GM19438 (cell line): ENCODE results near the gene FBXO8.

ENCODE experiments used
- ATAC-seq: cut with Tn5 transposase; IDR thresholded peaks from one replicate; pipeline ENCODE4 v1.9.1; 2021; ENCODE audit warnings: low read depth; ENCODE audit not compliant: unreplicated experiment

FBXO8 gene

DNA sequence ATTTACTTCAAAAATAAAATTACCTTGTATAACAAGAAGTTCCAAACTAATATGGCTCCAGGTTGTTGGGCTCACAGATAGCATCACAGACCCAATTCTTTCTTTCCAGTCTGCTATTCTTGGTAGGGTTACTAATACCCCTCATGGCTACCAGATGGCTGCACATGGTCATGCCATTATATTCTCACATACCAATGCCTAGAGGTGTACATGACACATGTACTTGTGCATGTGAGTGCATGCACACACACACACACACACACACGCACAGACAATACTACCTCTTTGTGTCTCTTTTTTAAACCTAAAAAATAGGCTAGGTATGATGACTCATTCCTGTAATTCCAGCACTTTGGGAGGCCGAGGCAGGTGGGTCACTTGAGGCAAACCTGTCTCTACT lies 31.1 kb downstream of the FBXO8 start:
- no peak for ATAC-seq

DNA sequence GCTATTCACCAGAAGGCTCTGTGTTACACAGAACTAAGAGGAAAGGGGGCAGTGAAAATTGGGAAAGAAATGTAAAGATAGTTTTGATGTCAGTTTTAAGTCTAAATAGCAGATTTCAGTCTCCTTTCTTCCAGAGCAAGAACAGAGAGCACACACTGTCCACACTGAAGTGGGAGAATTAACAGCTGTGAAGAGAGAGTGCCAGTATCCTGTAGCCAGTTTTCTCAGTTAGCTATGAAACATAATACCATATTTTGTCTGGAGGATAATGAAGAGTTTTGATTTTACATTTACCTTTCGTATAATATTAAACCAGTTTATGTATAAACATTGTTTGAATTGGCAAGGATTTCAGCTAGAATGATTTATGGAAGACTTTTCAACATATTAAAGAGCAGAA lies 35.1 kb downstream of the FBXO8 start:
- ATAC-seq, result no peak

DNA sequence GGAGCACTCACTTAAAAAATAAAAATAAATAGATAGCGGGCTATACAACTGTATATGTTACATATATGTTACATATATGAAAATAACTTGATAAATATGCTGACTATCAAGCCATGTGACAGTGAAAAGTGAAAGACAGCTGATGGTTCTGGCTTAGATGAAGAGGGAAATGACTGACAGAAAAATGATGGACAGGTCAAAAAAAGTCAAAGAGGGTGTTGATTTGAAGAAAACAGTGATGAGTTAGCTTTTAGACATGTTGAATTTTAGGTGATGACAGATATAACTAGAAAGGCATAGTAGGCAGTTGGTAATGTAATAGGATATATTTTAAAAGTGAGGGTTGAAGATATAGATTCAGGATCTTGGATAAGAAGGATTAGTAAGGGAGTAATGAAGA lies 37.8 kb downstream of the FBXO8 start:
- ATAC-seq, result no peak

DNA sequence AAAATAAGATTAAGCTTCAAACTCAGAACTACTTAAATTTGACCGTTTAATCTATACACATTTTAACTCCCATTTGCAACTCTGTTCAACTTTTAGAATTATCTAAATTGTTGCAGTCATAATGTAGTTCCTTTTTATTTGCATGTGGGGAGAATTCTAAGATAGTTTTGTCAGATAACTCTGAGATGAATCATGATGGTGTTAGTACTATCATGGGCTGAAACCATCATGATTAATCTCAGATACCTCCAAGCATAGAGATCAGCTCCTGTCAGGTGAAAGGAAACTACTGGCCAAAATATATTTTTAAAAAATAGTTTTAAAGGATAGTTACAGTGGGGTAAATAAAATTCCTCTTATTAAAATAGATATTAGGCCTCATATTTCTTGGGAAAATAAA lies 39.0 kb downstream of the FBXO8 start:
- no peak for ATAC-seq

DNA sequence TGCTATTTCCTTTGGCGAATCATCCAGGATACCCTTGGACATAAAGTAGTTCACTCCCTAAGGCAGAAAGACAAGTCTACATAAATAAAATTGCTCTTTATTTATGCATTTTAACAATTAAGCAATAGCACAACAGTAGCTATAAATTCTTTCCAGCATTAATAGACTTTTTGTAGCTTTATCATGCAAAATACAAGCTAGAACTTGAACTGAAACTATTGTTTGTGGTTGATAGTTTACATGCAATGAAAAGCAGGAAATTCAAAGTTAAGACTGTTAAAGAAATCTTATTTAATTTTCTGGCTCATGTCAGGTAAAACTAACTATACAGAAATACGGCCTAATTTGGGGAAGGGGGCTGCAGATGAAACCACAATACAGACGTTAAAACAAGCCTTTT lies 42.3 kb downstream of the FBXO8 start:
- no peak for ATAC-seq

DNA sequence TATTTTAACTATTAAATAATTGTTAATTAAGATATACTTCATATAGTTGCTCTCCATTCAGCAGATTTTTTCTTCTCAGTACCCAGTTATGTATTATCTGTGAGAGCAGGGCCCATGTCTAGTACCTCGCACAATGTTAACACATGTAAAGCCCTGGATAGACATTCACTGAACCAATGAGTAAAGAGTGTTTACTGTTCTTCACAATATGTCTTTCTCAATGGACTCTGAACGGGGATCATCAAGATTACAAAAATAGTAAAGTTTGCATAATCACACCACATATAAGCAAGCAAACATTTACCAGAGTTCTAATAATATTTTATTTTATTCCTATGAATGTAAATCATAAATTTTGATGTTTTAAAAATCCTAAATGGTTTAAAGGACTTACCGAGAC lies 47.1 kb downstream of the FBXO8 start:
- ATAC-seq, result no peak

DNA sequence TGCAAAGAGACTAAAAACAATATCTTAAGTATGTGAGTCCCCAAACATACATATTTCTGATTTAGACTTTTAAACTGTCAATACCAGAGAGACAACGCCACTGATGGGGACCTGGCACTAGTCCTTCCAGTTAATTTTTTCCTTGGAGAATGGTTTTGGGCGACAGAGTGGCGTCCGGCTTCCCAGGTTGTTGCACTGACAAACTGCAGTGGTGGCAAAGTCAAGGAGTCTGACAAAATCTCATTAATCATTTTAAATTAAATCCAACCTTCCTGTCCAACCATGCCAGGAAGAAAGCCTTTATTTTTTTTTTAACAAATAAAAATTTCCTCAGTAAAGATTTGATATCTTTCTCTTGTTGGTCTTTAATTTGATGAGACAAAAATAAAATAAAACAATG lies 52.8 kb downstream of the FBXO8 start:
- no peak for ATAC-seq

DNA sequence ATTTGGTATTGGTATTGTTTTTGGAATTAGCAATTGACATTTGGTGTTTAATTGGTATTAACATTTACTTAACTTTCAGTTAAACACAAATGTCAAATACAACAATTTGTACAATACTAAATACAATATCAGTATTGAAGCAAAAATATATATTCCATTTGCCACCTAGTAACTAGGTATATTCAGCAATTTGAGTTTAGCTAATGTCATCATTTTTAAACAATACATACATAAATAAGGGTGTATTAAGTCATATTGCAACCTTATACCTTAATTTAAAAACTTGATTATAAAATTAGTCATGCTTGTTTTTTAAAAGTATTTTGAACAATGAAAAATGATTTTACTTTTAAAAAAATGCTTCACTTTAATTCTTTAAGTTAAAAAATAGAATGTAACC lies 53.3 kb downstream of the FBXO8 start:
- no peak for ATAC-seq

DNA sequence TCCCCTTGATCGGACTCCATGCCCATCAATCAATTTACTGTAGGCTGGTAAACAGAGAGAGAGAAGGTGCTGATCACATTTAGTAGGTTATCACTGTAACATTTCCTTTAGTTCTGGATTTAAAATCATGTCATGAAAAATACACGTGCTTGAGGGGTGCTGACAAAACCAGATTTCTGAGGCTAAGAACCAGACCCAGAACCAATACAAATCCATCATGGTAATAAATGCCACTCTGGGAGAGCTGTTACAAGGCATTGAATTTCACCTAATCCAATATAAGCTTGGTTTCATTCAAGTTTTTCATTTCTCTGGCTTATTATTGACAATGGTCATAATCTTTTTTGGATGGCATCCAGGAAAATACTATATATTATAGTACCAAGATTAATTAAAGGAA lies 54.5 kb downstream of the FBXO8 start:
- no peak for ATAC-seq

DNA sequence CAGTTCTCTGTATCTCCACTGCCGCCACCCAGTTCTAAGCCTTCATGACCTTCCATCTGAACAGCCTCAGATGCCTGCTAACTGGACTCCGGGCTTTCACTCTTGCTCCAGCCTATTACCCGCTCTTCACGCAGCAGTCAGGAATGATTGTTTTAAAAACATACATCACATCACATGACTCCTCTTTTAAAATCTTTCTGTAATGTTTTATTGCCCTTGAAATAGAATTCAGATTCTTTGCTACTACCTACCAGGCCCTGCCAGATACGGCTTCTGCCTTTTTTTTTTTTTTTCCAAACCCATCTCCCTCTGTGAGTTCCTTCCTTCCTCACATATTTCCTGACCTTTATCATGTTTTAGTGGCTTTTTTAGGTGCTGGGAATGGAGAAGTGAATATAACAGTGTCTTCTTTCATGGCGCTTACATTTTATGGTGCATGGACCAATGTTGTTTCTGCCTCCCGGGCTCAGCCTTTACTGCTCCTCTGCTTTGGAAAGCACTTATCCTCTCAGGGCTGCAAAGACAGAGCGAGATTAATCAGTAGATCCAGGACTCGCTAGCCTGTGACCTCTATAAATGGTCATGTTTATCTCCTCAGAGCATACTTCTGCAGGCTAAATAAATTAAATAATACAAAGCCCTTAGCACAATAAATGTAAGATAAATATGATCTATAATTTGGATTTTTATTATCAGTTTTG lies 58.0 kb downstream of the FBXO8 start:
- no peak for ATAC-seq

DNA sequence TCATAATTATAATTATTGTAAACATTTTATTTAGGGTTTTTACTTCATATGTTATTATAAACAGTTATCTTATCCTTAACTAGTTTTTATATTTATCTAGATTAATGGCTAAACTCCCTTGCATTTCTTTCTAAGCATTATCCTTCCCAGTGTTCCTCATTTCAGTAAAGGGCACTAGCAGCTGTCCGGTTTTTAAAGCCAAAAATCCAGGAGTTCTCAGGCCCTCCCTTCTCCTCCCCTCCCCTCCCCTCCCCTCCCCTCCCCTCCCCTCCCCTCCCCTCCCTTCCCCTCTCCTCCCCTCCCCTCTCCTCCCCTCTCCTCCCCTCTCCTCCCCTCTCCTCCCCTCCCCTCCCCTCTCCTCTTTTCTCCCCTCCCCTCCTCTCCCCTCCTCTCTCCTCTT lies 58.9 kb downstream of the FBXO8 start:
- ATAC-seq, result no peak

DNA sequence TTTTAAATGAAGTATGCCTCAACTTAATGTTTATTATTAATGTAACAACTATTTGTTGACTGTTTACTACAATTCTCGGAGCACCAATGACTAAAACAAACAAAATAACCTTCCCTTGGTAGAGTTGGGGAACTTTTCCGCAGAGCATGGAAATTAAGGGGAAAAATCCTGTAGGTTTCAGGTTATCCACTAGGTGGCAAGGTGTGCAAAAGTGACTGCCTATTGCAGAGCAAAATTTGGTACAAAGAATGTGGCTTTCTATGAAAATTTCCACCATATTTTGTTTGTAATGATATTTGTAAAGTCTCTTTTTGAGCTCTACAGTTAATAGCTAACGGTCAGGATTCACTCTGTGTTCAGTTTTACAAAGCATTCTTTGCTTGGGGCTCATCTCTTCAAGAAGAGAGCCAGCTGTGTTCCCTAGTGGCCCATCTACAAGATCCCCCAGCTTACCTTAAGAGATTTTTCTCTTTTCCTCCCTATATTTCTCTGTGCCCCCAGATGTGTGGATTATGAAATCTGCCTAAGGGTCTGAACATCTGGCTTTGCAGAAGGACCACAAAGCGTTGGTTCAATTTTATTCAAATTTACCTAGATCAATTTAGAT lies 61.1 kb downstream of the FBXO8 start:
- peak; percentile 73 for ATAC-seq

DNA sequence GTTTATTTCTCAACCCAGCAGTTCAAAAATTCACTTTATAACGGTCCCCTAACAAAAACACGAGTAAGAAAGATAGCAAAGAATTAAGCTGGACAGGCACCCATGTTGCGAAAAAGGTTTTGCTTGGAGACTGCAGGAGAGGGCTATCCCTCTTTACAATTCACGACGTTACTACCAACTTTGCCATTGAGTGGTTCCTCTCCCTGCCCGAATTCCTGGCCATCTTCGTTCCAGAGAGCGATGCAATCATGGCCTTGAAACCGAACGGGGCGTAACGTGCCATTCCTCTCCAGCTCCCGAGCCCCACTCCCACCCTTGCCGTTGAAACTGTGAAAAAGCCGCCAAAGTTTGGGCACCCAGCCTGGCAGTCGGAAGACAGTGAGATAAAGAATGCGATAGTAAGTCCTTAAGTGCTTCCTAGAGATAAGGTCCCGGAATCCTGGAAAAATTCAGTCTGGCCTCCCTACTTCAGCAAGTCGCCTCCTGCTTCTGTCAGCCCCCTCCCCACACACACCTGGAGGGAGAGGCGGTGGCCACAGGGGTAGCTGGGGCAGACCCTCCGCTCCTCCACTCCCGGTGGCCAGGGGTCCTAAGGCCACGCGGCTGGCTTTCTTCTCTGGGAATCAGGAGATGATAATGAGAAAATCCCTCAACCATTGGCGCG lies 65.2 kb downstream of the FBXO8 start:
- ATAC-seq, result no peak

DNA sequence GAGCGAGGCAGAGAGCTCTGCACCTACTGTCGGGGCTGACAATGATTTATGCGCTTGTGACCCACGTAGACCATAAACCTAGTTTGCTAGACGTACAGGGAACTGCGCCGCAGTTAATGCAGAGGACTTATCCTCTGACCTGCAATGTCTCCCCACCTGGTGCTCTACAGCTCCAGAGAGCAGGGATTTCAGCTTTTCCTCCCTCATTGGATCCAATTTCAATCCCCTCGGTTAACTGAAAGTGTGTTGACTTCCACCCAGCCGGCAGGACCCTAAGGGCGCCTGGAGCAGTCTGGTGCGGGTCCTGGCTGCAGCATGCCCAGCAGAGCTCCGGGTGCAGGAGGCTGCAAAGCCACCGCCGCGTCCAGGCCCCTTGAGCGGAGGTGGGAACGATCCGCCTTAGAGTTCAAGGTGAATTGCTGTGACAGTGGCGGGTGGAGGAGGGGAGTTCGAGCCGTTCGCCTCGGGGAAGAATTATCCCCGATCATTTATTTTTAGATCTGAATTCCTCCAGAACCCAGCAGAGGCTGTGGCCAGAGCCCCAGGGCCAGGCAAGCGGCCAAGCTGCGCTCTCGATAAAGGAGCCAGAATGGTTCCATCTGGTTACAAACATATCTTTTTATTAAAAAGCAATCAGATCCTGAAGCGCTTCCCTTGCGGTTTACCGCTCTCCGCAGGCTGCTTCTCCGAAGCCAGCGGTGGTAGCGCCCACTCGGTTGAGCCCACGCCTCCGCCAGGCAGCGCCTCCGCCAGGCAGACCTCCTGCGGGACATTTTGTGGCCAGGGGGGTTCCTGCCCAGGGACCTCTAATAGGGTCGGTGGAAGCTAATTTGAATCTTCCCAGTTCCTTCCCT lies 66.0 kb downstream of the FBXO8 start:
- no peak for ATAC-seq

DNA sequence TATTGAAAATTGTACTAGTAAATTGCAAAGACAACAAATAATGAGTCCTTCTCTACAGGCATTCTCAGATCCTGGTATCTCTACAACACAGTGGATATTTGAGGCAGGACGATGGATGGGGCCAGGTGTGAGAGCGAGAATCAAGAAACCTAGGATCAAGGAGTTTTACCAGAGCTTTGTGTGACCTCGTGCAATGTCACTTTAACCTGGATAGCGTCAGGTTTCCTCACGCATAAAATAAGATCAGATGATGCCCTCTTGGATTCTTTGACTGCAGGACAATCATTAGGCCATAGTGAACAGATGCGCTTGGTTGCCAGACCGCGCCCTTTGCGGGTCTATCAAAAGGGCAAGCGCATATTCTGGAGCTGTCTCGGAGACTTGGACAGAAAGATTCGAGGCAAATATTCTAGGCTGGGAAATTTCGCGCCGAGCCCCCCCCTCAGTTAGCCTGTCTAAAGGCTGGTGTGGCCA lies 66.6 kb downstream of the FBXO8 start:
- no peak for ATAC-seq

DNA sequence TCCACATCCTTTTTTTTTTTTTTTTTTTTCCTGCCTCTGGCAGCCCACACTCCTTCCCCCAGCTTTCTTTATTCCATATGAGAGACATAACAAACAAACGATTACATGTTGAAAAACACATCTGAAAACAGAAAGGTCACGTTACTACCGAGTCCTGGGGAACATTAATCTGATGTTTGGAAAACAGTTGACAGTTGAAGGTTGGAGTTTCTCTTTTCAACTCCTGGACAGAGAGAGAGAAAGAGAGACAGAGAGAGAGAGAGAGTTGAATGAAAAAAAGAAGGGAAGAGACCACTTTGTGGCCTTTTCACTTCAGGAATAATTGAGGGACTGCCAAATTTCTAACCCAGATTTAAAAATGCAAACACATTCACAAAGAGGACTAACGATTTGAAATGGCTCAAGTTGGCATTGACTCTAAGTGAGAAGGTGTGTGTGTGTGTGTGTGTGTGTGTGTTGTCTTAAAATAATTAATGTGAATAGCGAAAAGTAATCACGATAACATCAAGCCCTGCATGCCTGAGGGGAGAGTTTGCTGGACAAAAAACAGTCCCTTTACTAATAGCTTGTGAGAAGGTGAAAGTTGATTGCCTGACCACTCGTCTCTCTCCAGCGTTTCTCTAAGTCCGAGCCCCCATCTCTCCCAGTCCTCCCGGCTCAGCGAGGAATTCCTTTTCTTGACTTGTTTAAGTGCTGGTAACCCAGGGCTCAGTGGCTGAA lies 67.3 kb downstream of the FBXO8 start:
- ATAC-seq, result no peak

DNA sequence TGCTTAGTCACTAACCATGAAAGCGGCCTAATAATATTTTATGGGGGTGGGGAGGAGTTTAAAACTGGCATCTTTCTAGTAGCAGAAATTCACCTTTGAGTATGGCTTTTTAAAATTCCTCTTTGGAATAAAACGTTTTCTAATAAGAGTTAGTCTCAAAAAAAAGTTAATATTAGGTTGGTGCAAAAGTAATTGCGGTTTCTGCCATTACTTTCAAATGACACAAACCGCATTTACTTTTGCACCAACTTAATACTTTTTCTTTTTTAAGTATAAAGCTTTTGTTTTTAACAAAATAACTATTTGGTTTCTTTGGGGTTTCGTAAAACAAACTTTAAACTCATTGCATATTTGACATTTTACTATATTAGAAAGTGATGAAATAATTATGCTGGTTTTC lies 68.4 kb downstream of the FBXO8 start:
- ATAC-seq, result no peak

DNA sequence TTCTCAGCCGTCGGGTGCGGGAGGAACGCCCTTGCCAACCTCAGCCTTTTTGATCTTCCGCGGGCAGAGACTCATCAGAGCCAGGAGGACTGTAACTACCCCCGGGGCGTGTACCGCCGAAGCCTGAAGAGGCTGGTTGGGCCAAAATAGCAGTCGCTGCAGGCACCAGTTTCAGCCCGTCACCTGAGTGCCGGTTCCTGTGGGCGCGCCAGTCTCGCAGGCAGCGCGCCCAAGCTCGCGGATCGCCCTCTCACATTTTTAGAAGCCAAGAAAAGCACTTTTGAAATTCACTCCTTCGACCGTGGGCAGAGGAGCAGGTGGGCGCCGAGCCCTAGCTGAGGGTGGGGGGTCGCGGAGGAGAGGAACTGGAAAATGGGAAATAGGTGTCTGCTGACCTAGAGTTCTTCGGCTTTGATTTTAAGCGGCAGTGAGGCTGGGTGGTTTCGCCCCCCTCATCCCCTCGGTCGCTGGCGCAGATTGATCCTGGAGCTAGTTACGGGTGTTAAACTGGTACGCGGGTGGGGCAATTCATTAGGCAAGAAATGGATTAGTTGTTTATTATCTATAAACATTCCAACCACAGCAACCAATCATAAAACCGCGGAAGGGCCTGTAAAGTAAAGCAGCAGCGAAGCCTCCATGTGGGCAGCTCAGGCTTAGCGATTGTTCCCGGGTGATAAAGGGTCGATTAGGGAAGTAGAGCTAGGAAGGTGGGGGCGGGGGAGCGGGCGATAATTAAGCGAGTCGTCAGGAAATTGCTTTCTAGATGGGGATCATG lies 69.2 kb downstream of the FBXO8 start:
- no peak for ATAC-seq

DNA sequence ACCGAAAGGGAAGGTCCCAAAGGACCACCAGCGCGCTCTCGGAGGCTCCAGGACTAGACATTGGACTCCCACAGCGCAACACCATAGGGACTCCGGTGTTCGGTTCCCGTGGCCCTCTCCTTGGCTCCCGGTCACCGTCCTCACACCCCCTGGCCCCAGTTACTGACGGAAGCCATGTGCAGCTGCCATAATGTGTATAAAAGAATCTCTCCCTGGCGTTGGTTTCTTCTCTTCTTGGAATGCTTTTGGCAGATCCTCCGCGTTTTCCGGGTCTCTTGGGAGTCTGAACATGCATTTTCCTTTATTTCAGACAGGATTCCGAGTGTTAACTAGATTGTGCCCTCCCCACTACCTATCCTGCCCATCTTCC lies 69.8 kb downstream of the FBXO8 start:
- no peak for ATAC-seq

DNA sequence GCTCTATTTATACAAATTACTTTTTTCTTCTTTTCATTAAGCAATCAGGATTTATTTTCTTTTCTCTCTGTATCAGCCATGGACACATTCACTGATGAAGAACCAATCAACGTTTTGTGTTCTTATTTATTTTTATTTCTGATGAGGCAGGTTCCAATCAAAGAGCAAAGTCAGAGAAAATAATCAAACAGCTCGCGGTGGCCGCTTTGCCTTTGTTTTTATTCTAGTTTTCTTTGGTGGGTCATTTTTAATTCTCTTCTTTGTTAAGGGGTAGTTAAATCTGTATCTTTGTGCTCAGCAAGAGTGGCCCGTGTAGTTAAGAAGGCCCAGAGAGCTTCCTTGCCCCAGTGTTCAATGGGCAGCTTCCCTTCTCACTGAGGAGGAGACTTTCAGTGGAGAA lies 71.4 kb downstream of the FBXO8 start:
- no peak for ATAC-seq
